Prostate gland (tissue), 2 donors: ENCODE data around the gene AZI2. TPM values are rescaled to one million over a fixed set of nuclear protein-coding genes. Genes with fewer than 3 reads are reported as not detected.
A peak's percentile ranks its signal among the peaks of the same experiment; 100 is the strongest.

Experiments
- DNase-seq: peaks from one replicate; pipeline ENCODE4 v3.0.0-alpha.2; 2019; ENCODE audit warnings: low spot score
- H3K27ac ChIP-seq, 2 donors: fragments of 200-600 bp; sonication (generic); 2 replicates each; pipeline ENCODE4 v1.5.1; 2017 to 2019
- H3K27me3 ChIP-seq: fragments of 200-600 bp; sonication (generic); replicated peaks from 2 replicates; pipeline ENCODE4 v1.5.1; 2019; ENCODE audit not compliant: insufficient read depth
- H3K36me3 ChIP-seq, 2 donors: fragments of 200-600 bp; sonication (generic); 1 replicate in 1 of 2; 2 replicates in 1 of 2; pipeline versions ENCODE4 v1.5.1 to v1.8.1; 2017 to 2019
- H3K4me1 ChIP-seq: fragments of 200-600 bp; sonication (generic); replicated peaks from 2 replicates; pipeline ENCODE4 v1.5.1; 2019
- H3K4me3 ChIP-seq, 2 donors: fragments of 200-600 bp; sonication (generic); 2 replicates each; pipeline ENCODE4 v1.5.1; 2017 to 2019
- H3K9me3 ChIP-seq: fragments of 200-600 bp; sonication (generic); 2 replicates; pipeline ENCODE4 v1.5.1; 2017
- CTCF ChIP-seq, 4 experiments: fragments of 200-600 bp in 2 of 4; fragments of 450-650 bp in 2 of 4; sonication (generic) in 2 of 4; IDR thresholded peaks; 1 replicate in 3 of 4; 2 replicates in 1 of 4; pipeline ENCODE4 v1.5.1; 2016 to 2019; ENCODE audit warnings: antibody characterized with exemption in 4 of 4, mild to moderate bottlenecking in 2 of 4, moderate library complexity in 2 of 4
- POLR2A ChIP-seq: fragments of 450-650 bp; IDR thresholded peaks from one replicate; pipeline ENCODE4 v1.6.1; 2016; ENCODE audit warnings: antibody characterized with exemption, mild to moderate bottlenecking
- POLR2AphosphoS5 ChIP-seq: sonication (generic); formaldehyde crosslinking; IDR thresholded peaks from one replicate; pipeline ENCODE4 v1.6.1; 2017; ENCODE audit warnings: antibody characterized with exemption
- WGBS: methylation state at CpG from one replicate; pipeline ENCODE4 v1.1.5; 2018; 5-methylcytosine and 5-hydroxymethylcytosine counted together
- intact Hi-C: fragments of 100-400 bp; cut with DNase I; formaldehyde crosslinking; loops from one replicate; pipeline ENCODE4 v1.14.2; 2022
- total RNA-seq, 2 donors: library from RNA; depleted of rRNA; stranded (reverse); fragments of >200 nt; gene quantifications; one replicate each; pipeline ENCODE4 v1.1.0, GENCODE V29; 2016

The AZI2 gene
- total RNA-seq, 2 donors from 2014 or later = 45.4 to 55.2 TPM

- intact Hi-C loops = no loop called here
- H3K4me1 ChIP-seq = no peaks in the 10 kb centered on the region
These were observed 62.0 kb downstream of the AZI2 start for GRCh38 chr3:28286595-28286994.

GRCh38 chr3:28280781-28281180 is 67.8 kb downstream of the AZI2 start:
- no peak overlapping the region for H3K4me3 ChIP-seq
- WGBS = 97% methylated on average over 3 of the region's 3 CpGs

More at GRCh38 chr3:28286595-28286994, 62.0 kb downstream of the AZI2 start:
- Histone ChIP-seq H3K36me3 (no peaks in the 10 kb centered on the region), H3K27me3 (no peaks in the 10 kb centered on the region), H3K27ac (no peak overlapping the region), H3K4me3 (no peak overlapping the region), H3K9me3 (no peaks in the 10 kb centered on the region)
- TF ChIP-seq CTCF (IDR thresholded peaks at IDR 0.05) = peak; percentile 24 to 56 (median 41)
- TF ChIP-seq POLR2AphosphoS5 = no peak
- no peak for TF ChIP-seq POLR2A
- no peak for DNase-seq

GRCh38 chr3:28279770-28280169 is 68.9 kb downstream of the AZI2 start:
- H3K4me1 ChIP-seq = no peaks in the 10 kb centered on the region
- WGBS = 51% methylated on average over 4 of the region's 4 CpGs
- no peak for TF ChIP-seq POLR2AphosphoS5
- no peak for TF ChIP-seq CTCF (IDR thresholded peaks at IDR 0.05)
- TF ChIP-seq POLR2A = no peak
- no peaks in the 10 kb centered on the region for H3K36me3 ChIP-seq
- no peak for DNase-seq
- intact Hi-C loops = no loop called here
- no peak overlapping the region for H3K4me3 ChIP-seq
- no peaks in the 10 kb centered on the region for H3K9me3 ChIP-seq
- H3K27me3 ChIP-seq = no peaks in the 10 kb centered on the region
- no peak overlapping the region for H3K27ac ChIP-seq

More at GRCh38 chr3:28280781-28281180, 67.8 kb downstream of the AZI2 start:
- intact Hi-C loops = no loop called here
- no peak for DNase-seq
- no peak for TF ChIP-seq CTCF (IDR thresholded peaks at IDR 0.05)
- no peak for TF ChIP-seq POLR2A
- TF ChIP-seq POLR2AphosphoS5 = no peak
- Histone ChIP-seq H3K36me3 (no peaks in the 10 kb centered on the region), H3K9me3 (no peaks in the 10 kb centered on the region), H3K4me1 (no peaks in the 10 kb centered on the region), H3K27ac (no peak overlapping the region), H3K27me3 (no peaks in the 10 kb centered on the region)

- Histone ChIP-seq H3K4me1 (no peaks in the 10 kb centered on the region), H3K9me3 (no peaks in the 10 kb centered on the region), H3K27ac (no peak overlapping the region), H3K27me3 (no peaks in the 10 kb centered on the region), H3K4me3 (no peak overlapping the region), H3K36me3 (no peaks in the 10 kb centered on the region)
- intact Hi-C loops = no loop called here
- WGBS = 89% methylated on average over 2 of the region's 2 CpGs
- TF ChIP-seq POLR2A (no peak), POLR2AphosphoS5 (no peak)
- no peak for DNase-seq
These were observed 69.7 kb downstream of the AZI2 start for GRCh38 chr3:28278918-28279317.

GRCh38 chr3:28273837-28274236 is 74.8 kb downstream of the AZI2 start:
- Histone ChIP-seq H3K27ac (no peak overlapping the region), H3K36me3 (no peaks in the 10 kb centered on the region), H3K27me3 (no peaks in the 10 kb centered on the region), H3K9me3 (no peaks in the 10 kb centered on the region), H3K4me1 (no peaks in the 10 kb centered on the region), H3K4me3 (no peak overlapping the region)
- no peak for TF ChIP-seq POLR2AphosphoS5
- TF ChIP-seq CTCF (IDR thresholded peaks at IDR 0.05) = no peak
- TF ChIP-seq POLR2A = no peak
- no peak for DNase-seq
- intact Hi-C loops = no loop called here

Other genes starting within 250 kb of the AZI2 start
- 10 to 100 TPM; 10.5 to 16.2 TPM for gene CMC1, start 107.2 kb downstream of the AZI2 start, total RNA-seq
- 1 to 10 TPM in 1 of 2 donors, under 1 TPM in 1; 0.80 to 1.7 TPM for gene ZCWPW2, start 103 bp downstream of the AZI2 start, total RNA-seq